Osteoblast (primary cell): ENCODE measurements around the gene NTN4. TPM values are rescaled to one million over a fixed set of nuclear protein-coding genes. Genes with fewer than 3 reads are reported as not detected.
A peak's percentile ranks its signal among the peaks of the same experiment; 100 is the strongest.
"Not testable (repeated sequence)": the region's sequence is repeated elsewhere in the genome, so short reads cannot be mapped to it uniquely, and the experiment has no call there.

Experiments
- DNase-seq: peaks from one replicate; pipeline ENCODE4 v3.0.0; 2011; ENCODE audit warnings: low spot score, mixed read lengths; ENCODE audit not compliant: insufficient read length; ENCODE audit errors: missing footprints
- H2AFZ ChIP-seq: 2 replicates; pipeline ENCODE4 v1.6.0; 2011; ENCODE audit warnings: mild to moderate bottlenecking, low read length
- H3K27ac ChIP-seq: 2 replicates; pipeline ENCODE4 v1.5.1; 2011; ENCODE audit warnings: mild to moderate bottlenecking, low read depth, low read length, moderate library complexity
- H3K27me3 ChIP-seq: 2 replicates; pipeline ENCODE4 v1.6.0; 2012; ENCODE audit warnings: mild to moderate bottlenecking, control low read depth, inconsistent platforms, low read length, moderate library complexity; ENCODE audit not compliant: insufficient read depth
- H3K36me3 ChIP-seq: 2 replicates; pipeline ENCODE4 v1.5.1; 2011; ENCODE audit warnings: mild to moderate bottlenecking, low read length, control low read depth, moderate library complexity; ENCODE audit not compliant: insufficient read depth
- H3K4me1 ChIP-seq: 2 replicates; pipeline ENCODE4 v1.5.1; 2011; ENCODE audit warnings: mild to moderate bottlenecking, low read length, control low read depth, moderate library complexity; ENCODE audit not compliant: insufficient read depth
- H3K4me2 ChIP-seq: 2 replicates; pipeline ENCODE4 v1.6.0; 2011; ENCODE audit warnings: mild to moderate bottlenecking, low read length; ENCODE audit not compliant: insufficient read depth
- H3K4me3 ChIP-seq: fragments of 200-600 bp; sonication (generic); 3 replicates; pipeline ENCODE4 v1.5.1; 2012; ENCODE audit warnings: mild to moderate bottlenecking, low read length, inconsistent platforms; ENCODE audit not compliant: insufficient read depth
- H3K79me2 ChIP-seq: 2 replicates; pipeline ENCODE4 v1.6.0; 2012; ENCODE audit warnings: mild to moderate bottlenecking, low read length, control low read depth, inconsistent platforms; ENCODE audit not compliant: insufficient read depth
- H3K9me3 ChIP-seq: 2 replicates; pipeline ENCODE4 v1.5.1; 2011; ENCODE audit warnings: low read depth, low read length, control low read depth
- H4K20me1 ChIP-seq: 2 replicates; pipeline ENCODE4 v1.6.0; 2012; ENCODE audit warnings: mild to moderate bottlenecking, low read length, control low read depth; ENCODE audit not compliant: insufficient read depth
- CTCF ChIP-seq: IDR thresholded peaks from 2 replicates; pipeline ENCODE4 v1.5.1; 2011; ENCODE audit warnings: mild to moderate bottlenecking, low read depth, low read length, moderate library complexity; ENCODE audit errors: extremely low read depth
- total RNA-seq: library from RNA; depleted of rRNA; stranded (reverse); fragments of >200 nt; gene quantifications from 2 replicates; pipeline ENCODE4 v1.2.3, GENCODE V29; 2012

Gene NTN4
- total RNA-seq, 1 donor: 47.8 TPM

DNA sequence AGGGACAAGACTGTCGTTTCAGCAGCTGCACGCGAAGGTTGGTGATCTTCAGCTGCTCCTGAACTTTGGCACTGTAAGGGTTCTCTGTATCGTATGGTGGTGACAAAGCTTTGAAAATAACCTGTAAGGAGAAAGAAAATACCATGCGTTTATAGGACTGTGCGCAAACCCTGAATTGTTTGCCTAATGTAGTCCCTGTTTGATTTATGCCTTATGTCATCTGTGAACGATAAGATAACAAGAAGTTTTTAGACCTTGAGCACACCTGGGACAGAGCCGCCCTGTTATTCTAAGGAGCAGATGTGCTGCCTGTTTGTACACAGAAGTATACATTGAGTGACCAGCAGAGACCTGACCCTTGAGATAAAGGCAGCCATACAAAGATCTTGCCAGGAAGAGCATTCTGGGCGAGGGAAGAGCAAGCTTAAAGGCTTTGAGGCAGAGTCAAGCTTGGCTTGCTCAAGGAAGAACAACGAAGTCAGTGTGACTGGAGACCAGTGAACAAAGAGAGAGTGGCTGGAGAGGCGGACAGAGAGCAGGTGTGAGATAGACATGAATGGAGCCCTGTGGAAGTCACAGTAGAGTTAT is 52.4 kb downstream of the NTN4 start:
- DNase-seq: no peak
- H3K4me2 ChIP-seq: no peak overlapping the region
- no peak overlapping the region for H3K4me3 ChIP-seq
- H2AFZ ChIP-seq: no peak overlapping the region
- no peak for TF ChIP-seq CTCF
- H4K20me1 ChIP-seq: no peaks in the 10 kb centered on the region
- no peaks in the 10 kb centered on the region for H3K79me2 ChIP-seq
- peaks cover 13% of the 10 kb centered on the region for H3K4me1 ChIP-seq
- H3K27ac ChIP-seq: no peak overlapping the region
- no peaks in the 10 kb centered on the region for H3K27me3 ChIP-seq
- no peaks in the 10 kb centered on the region for H3K9me3 ChIP-seq
- H3K36me3 ChIP-seq: peaks cover 14% of the 10 kb centered on the region

- no peak overlapping the region for H3K4me3 ChIP-seq
- peaks cover 17% of the 10 kb centered on the region for H3K36me3 ChIP-seq
- DNase-seq: no peak
- no peak overlapping the region for H3K27ac ChIP-seq
- H3K4me2 ChIP-seq: no peak overlapping the region
- no peak overlapping the region for H2AFZ ChIP-seq
- no peak for TF ChIP-seq CTCF
- H4K20me1 ChIP-seq: no peaks in the 10 kb centered on the region
- no peaks in the 10 kb centered on the region for H3K27me3 ChIP-seq
- H3K79me2 ChIP-seq: peaks cover 2% of the 10 kb centered on the region
- no peaks in the 10 kb centered on the region for H3K9me3 ChIP-seq
- H3K4me1 ChIP-seq: peaks cover 22% of the 10 kb centered on the region
These were observed 53.9 kb downstream of the NTN4 start for GRCh38 chr12:95736631-95737030.

GRCh38 chr12:95735728-95736127 is 54.8 kb downstream of the NTN4 start:
- DNase-seq, H2AFZ ChIP-seq, H4K20me1 ChIP-seq, H3K27me3 ChIP-seq, H3K4me2 ChIP-seq, H3K27ac ChIP-seq, H3K79me2 ChIP-seq, H3K4me3 ChIP-seq, H3K9me3 ChIP-seq: not testable (repeated sequence)
- Histone ChIP-seq H3K4me1 (peaks cover 22% of the 10 kb centered on the region), H3K36me3 (peaks cover 20% of the 10 kb centered on the region)

- peak overlapping the region; percentile 73 for H3K27ac ChIP-seq
- H3K4me1 ChIP-seq: peaks cover 22% of the 10 kb centered on the region
- no peak for TF ChIP-seq CTCF
- peaks cover 3% of the 10 kb centered on the region for H3K79me2 ChIP-seq
- H4K20me1 ChIP-seq: no peaks in the 10 kb centered on the region
- no peaks in the 10 kb centered on the region for H3K9me3 ChIP-seq
- no peaks in the 10 kb centered on the region for H3K27me3 ChIP-seq
- H3K4me2 ChIP-seq: peak overlapping the region; percentile 52
- peak; percentile 56 for DNase-seq
- H3K4me3 ChIP-seq: no peak overlapping the region
- H2AFZ ChIP-seq: no peak overlapping the region
- peaks cover 20% of the 10 kb centered on the region for H3K36me3 ChIP-seq
These were observed 57.3 kb downstream of the NTN4 start for GRCh38 chr12:95733141-95733825.
